ENCODE data around the gene TPH2. TPM values are rescaled to one million over a fixed set of nuclear protein-coding genes. Genes with fewer than 3 reads are reported as not detected.

TPH2 gene
- total RNA-seq: not detected

- no peak for ATAC-seq (replicated peaks)
- Mint-ChIP-seq H3K9me3 (no peaks in the 10 kb centered on the region), H3K27ac (no peak within 1 kb of the TSS), H3K4me1 (peaks cover 7% of the 10 kb centered on the region), H3K36me3 (ENCODE audit: low read depth) (no peaks in the 10 kb centered on the region), H3K4me3 (no peak within 1 kb of the TSS), H3K27me3 (peaks cover 68% of the 10 kb centered on the region)
Measured at GRCh38 chr12:71938728-71939385, at the start of gene TPH2. TSS of gene TPH2 (plus strand) at chr12:71938845. CDS start at chr12:71938987, 142 bp downstream.

- Mint-ChIP-seq H3K27me3 (no peaks in the 10 kb centered on the region), H3K4me1 (peaks cover 9% of the 10 kb centered on the region), H3K4me3 (no peak overlapping the region), H3K9me3 (no peaks in the 10 kb centered on the region), H3K36me3 (ENCODE audit: low read depth) (peaks cover 67% of the 10 kb centered on the region), H3K27ac (no peak overlapping the region)
- no peak for ATAC-seq (replicated peaks)
Measured at GRCh38 chr12:71890475-71890874, 48.2 kb upstream of the TPH2 start.

GRCh38 chr12:71892059-71892458 is 46.6 kb upstream of the TPH2 start:
- Mint-ChIP-seq H3K27ac (no peak overlapping the region), H3K4me1 (peaks cover 9% of the 10 kb centered on the region), H3K36me3 (ENCODE audit: low read depth) (peaks cover 66% of the 10 kb centered on the region), H3K4me3 (no peak overlapping the region), H3K9me3 (no peaks in the 10 kb centered on the region), H3K27me3 (no peaks in the 10 kb centered on the region)
- no peak for ATAC-seq (replicated peaks)

- no peaks in the 10 kb centered on the region for H3K27me3 Mint-ChIP-seq
- peaks cover 3% of the 10 kb centered on the region for H3K4me1 Mint-ChIP-seq
- H3K9me3 Mint-ChIP-seq: no peaks in the 10 kb centered on the region
- no peak overlapping the region for H3K4me3 Mint-ChIP-seq
- no peak for ATAC-seq (replicated peaks)
- H3K36me3 Mint-ChIP-seq (ENCODE audit: low read depth): peaks cover 73% of the 10 kb centered on the region
- H3K27ac Mint-ChIP-seq: peak overlapping the region; percentile 5
Measured at GRCh38 chr12:71896205-71896882, 42.3 kb upstream of the TPH2 start.

GRCh38 chr12:71900091-71900490 is 38.6 kb upstream of the TPH2 start:
- Mint-ChIP-seq H3K4me1 (peaks cover 12% of the 10 kb centered on the region), H3K9me3 (no peaks in the 10 kb centered on the region), H3K4me3 (no peak overlapping the region), H3K27ac (no peak overlapping the region), H3K36me3 (ENCODE audit: low read depth) (peaks cover 89% of the 10 kb centered on the region), H3K27me3 (no peaks in the 10 kb centered on the region)
- ATAC-seq (replicated peaks): no peak

- Mint-ChIP-seq H3K27me3 (no peaks in the 10 kb centered on the region), H3K9me3 (no peaks in the 10 kb centered on the region), H3K4me3 (no peak overlapping the region), H3K27ac (no peak overlapping the region), H3K4me1 (peaks cover 12% of the 10 kb centered on the region), H3K36me3 (ENCODE audit: low read depth) (peaks cover 93% of the 10 kb centered on the region)
- no peak for ATAC-seq (replicated peaks)
Measured at GRCh38 chr12:71904629-71905028, 34.0 kb upstream of the TPH2 start.

- H3K27ac Mint-ChIP-seq: no peak overlapping the region
- H3K36me3 Mint-ChIP-seq (ENCODE audit: low read depth): no peaks in the 10 kb centered on the region
- peak; percentile 94 for ATAC-seq (replicated peaks)
- H3K9me3 Mint-ChIP-seq: no peaks in the 10 kb centered on the region
- peaks cover 38% of the 10 kb centered on the region for H3K27me3 Mint-ChIP-seq
- peaks cover 7% of the 10 kb centered on the region for H3K4me1 Mint-ChIP-seq
- H3K4me3 Mint-ChIP-seq: no peak overlapping the region
Measured at GRCh38 chr12:71935594-71935993, 3.1 kb upstream of the TPH2 start.

- ATAC-seq (replicated peaks): no peak
- Mint-ChIP-seq H3K4me1 (peaks cover 7% of the 10 kb centered on the region), H3K27me3 (peaks cover 78% of the 10 kb centered on the region), H3K4me3 (no peak overlapping the region), H3K36me3 (ENCODE audit: low read depth) (no peaks in the 10 kb centered on the region), H3K27ac (no peak overlapping the region), H3K9me3 (no peaks in the 10 kb centered on the region)
Measured at GRCh38 chr12:71940068-71940467, 1.4 kb downstream of the TPH2 start.

- Mint-ChIP-seq H3K27me3 (peaks cover 81% of the 10 kb centered on the region), H3K4me3 (no peak overlapping the region), H3K4me1 (peaks cover 7% of the 10 kb centered on the region), H3K9me3 (no peaks in the 10 kb centered on the region), H3K27ac (no peak overlapping the region), H3K36me3 (ENCODE audit: low read depth) (no peaks in the 10 kb centered on the region)
- no peak for ATAC-seq (replicated peaks)
Measured at GRCh38 chr12:71941174-71941573, 2.5 kb downstream of the TPH2 start.

- H3K4me3 Mint-ChIP-seq: no peak overlapping the region
- no peaks in the 10 kb centered on the region for H3K9me3 Mint-ChIP-seq
- H3K36me3 Mint-ChIP-seq (ENCODE audit: low read depth): no peaks in the 10 kb centered on the region
- peaks cover 77% of the 10 kb centered on the region for H3K27me3 Mint-ChIP-seq
- no peak overlapping the region for H3K27ac Mint-ChIP-seq
- no peak for ATAC-seq (replicated peaks)
- peaks cover 7% of the 10 kb centered on the region for H3K4me1 Mint-ChIP-seq
Measured at GRCh38 chr12:71942259-71942658, 3.6 kb downstream of the TPH2 start.

- Mint-ChIP-seq H3K27me3 (peaks cover 73% of the 10 kb centered on the region), H3K4me3 (no peak overlapping the region), H3K9me3 (no peaks in the 10 kb centered on the region), H3K4me1 (peaks cover 7% of the 10 kb centered on the region), H3K27ac (no peak overlapping the region), H3K36me3 (ENCODE audit: low read depth) (no peaks in the 10 kb centered on the region)
- ATAC-seq (replicated peaks): no peak
Measured at GRCh38 chr12:71942703-71943102, 4.1 kb downstream of the TPH2 start.

GRCh38 chr12:71945121-71945520 is 6.5 kb downstream of the TPH2 start:
- Mint-ChIP-seq H3K36me3 (ENCODE audit: low read depth) (no peaks in the 10 kb centered on the region), H3K27ac (no peak overlapping the region), H3K4me3 (no peak overlapping the region), H3K4me1 (no peaks in the 10 kb centered on the region), H3K27me3 (peaks cover 55% of the 10 kb centered on the region), H3K9me3 (no peaks in the 10 kb centered on the region)
- ATAC-seq (replicated peaks): no peak

- Mint-ChIP-seq H3K27ac (no peak overlapping the region), H3K9me3 (no peaks in the 10 kb centered on the region), H3K27me3 (peaks cover 48% of the 10 kb centered on the region), H3K4me3 (no peak overlapping the region), H3K36me3 (ENCODE audit: low read depth) (no peaks in the 10 kb centered on the region), H3K4me1 (no peaks in the 10 kb centered on the region)
- ATAC-seq (replicated peaks): no peak
Measured at GRCh38 chr12:71945883-71946282, 7.2 kb downstream of the TPH2 start.

- Mint-ChIP-seq H3K36me3 (ENCODE audit: low read depth) (no peaks in the 10 kb centered on the region), H3K9me3 (no peaks in the 10 kb centered on the region), H3K27ac (no peak overlapping the region), H3K4me3 (no peak overlapping the region), H3K27me3 (peaks cover 35% of the 10 kb centered on the region), H3K4me1 (no peaks in the 10 kb centered on the region)
- no peak for ATAC-seq (replicated peaks)
Measured at GRCh38 chr12:71947645-71948105, 9.0 kb downstream of the TPH2 start.

GRCh38 chr12:71948390-71948789 is 9.7 kb downstream of the TPH2 start:
- Mint-ChIP-seq H3K27me3 (peaks cover 30% of the 10 kb centered on the region), H3K36me3 (ENCODE audit: low read depth) (no peaks in the 10 kb centered on the region), H3K9me3 (no peaks in the 10 kb centered on the region), H3K4me3 (no peak overlapping the region), H3K4me1 (no peaks in the 10 kb centered on the region), H3K27ac (no peak overlapping the region)
- no peak for ATAC-seq (replicated peaks)
